H9 (cell line): ENCODE data around the gene PTPN7. TPM values are rescaled to one million over a fixed set of nuclear protein-coding genes. Genes with fewer than 3 reads are reported as not detected.

Source experiments
- DNase-seq: peaks from one replicate; pipeline ENCODE4 v3.0.0-alpha.2; 2017
- H2AFZ ChIP-seq: one replicate; pipeline ENCODE4 v1.6.1; 2013; ENCODE audit warnings: mild to moderate bottlenecking, low read length, control low read depth, moderate library complexity
- H2AK5ac ChIP-seq: 2 replicates; pipeline ENCODE4 v1.6.1; 2013; ENCODE audit warnings: low read length, control low read depth, mixed read lengths; ENCODE audit not compliant: insufficient read length
- H2BK120ac ChIP-seq: one replicate; pipeline ENCODE4 v1.6.1; 2013; ENCODE audit warnings: low read depth, mild to moderate bottlenecking, low read length, control low read depth, inconsistent platforms; ENCODE audit not compliant: poor library complexity, severe bottlenecking
- H2BK12ac ChIP-seq: 2 replicates; pipeline ENCODE4 v1.6.1; 2013; ENCODE audit warnings: low read length, control low read depth, mixed read lengths, low read depth; ENCODE audit not compliant: insufficient read length
- H2BK15ac ChIP-seq: 2 replicates; pipeline ENCODE4 v1.6.1; 2013; ENCODE audit warnings: low read depth, low read length, control low read depth
- H2BK20ac ChIP-seq: one replicate; pipeline ENCODE4 v1.6.1; 2013; ENCODE audit warnings: low read depth, mild to moderate bottlenecking, low read length, control low read depth, inconsistent platforms; ENCODE audit not compliant: poor library complexity, severe bottlenecking
- H2BK5ac ChIP-seq: 2 replicates; pipeline ENCODE4 v1.6.1; 2013; ENCODE audit warnings: low read length, control low read depth, mixed read lengths; ENCODE audit not compliant: insufficient read length
- H3K14ac ChIP-seq: 2 replicates; pipeline ENCODE4 v1.6.1; 2013; ENCODE audit warnings: low read length, control low read depth; ENCODE audit not compliant: insufficient read depth
- H3K18ac ChIP-seq: 2 replicates; pipeline ENCODE4 v1.6.1; 2013; ENCODE audit warnings: low read depth, mild to moderate bottlenecking, mixed read lengths, low read length, control low read depth; ENCODE audit not compliant: insufficient read length
- H3K23ac ChIP-seq: 2 replicates; pipeline ENCODE4 v1.6.1; 2013; ENCODE audit warnings: low read length, control low read depth, mixed read lengths, low read depth; ENCODE audit not compliant: insufficient read length
- H3K23me2 ChIP-seq: 2 replicates; pipeline ENCODE4 v1.6.1; 2013; ENCODE audit warnings: low read depth, mild to moderate bottlenecking, mixed read lengths, low read length, control low read depth; ENCODE audit not compliant: insufficient read length, poor library complexity, severe bottlenecking
- H3K27ac ChIP-seq: 2 replicates; pipeline ENCODE4 v1.5.1; 2013; ENCODE audit warnings: low read length, control low read depth, mixed read lengths, low read depth; ENCODE audit not compliant: insufficient read length
- H3K27me3 ChIP-seq: 2 replicates; pipeline ENCODE4 v1.6.1; 2013; ENCODE audit warnings: low read length, control low read depth, inconsistent platforms; ENCODE audit not compliant: insufficient read depth
- H3K4ac ChIP-seq: 2 replicates; pipeline ENCODE4 v1.6.1; 2013; ENCODE audit warnings: low read depth, mild to moderate bottlenecking, control low read depth, inconsistent platforms, low read length, moderate library complexity
- H3K4me1 ChIP-seq: 2 replicates; pipeline ENCODE4 v1.6.1; 2013; ENCODE audit warnings: low read length, control low read depth, inconsistent platforms; ENCODE audit not compliant: insufficient read depth
- H3K4me2 ChIP-seq: 2 replicates; pipeline ENCODE4 v1.6.1; 2013; ENCODE audit warnings: low read length, control low read depth, mixed read lengths; ENCODE audit not compliant: insufficient read length, insufficient read depth
- H3K56ac ChIP-seq: 2 replicates; pipeline ENCODE4 v1.6.1; 2013; ENCODE audit warnings: low read depth, mild to moderate bottlenecking, mixed read lengths, low read length, control low read depth; ENCODE audit not compliant: insufficient read length
- H3K79me1 ChIP-seq: 2 replicates; pipeline ENCODE4 v1.6.1; 2013; ENCODE audit warnings: low read depth, mild to moderate bottlenecking, moderate library complexity, low read length, control low read depth, inconsistent platforms; ENCODE audit not compliant: insufficient read depth, poor library complexity, severe bottlenecking
- H3K79me2 ChIP-seq: 2 replicates; pipeline ENCODE4 v1.6.1; 2013; ENCODE audit warnings: low read length, control low read depth, inconsistent platforms; ENCODE audit not compliant: insufficient read depth
- H3K9ac ChIP-seq: 2 replicates; pipeline ENCODE4 v1.6.1; 2013; ENCODE audit warnings: low read length, control low read depth, mixed read lengths; ENCODE audit not compliant: insufficient read length; ENCODE audit errors: extremely low read depth
- H3K9me3 ChIP-seq: one replicate; pipeline ENCODE4 v1.6.1; 2013; ENCODE audit warnings: low read depth, low read length, inconsistent platforms; ENCODE audit not compliant: control insufficient read depth
- H3T11ph ChIP-seq: one replicate; pipeline ENCODE4 v1.6.1; 2013; ENCODE audit warnings: mild to moderate bottlenecking, low read length, control low read depth, inconsistent platforms
- H4K20me1 ChIP-seq: one replicate; pipeline ENCODE4 v1.6.1; 2013; ENCODE audit not compliant: control insufficient read depth, insufficient read length, insufficient read depth
- H4K5ac ChIP-seq: 2 replicates; pipeline ENCODE4 v1.6.1; 2013; ENCODE audit warnings: low read depth, mild to moderate bottlenecking, mixed read lengths, low read length, control low read depth; ENCODE audit not compliant: insufficient read length
- H4K8ac ChIP-seq: replicated peaks from 2 replicates; pipeline ENCODE4 v1.6.1; 2013; ENCODE audit warnings: low read length, control low read depth, mixed read lengths, low read depth; ENCODE audit not compliant: insufficient read length
- H4K91ac ChIP-seq: 2 replicates; pipeline ENCODE4 v1.6.1; 2013; ENCODE audit warnings: low read depth, mild to moderate bottlenecking, moderate library complexity, mixed read lengths, low read length, control low read depth; ENCODE audit not compliant: insufficient read length
- H3K27ac Mint-ChIP-seq, 3 experiments: 2 replicates in 2 of 3; 3 replicates in 1 of 3; pipeline ENCODE4 v1.8.0; 2020 to 2021; ENCODE audit warnings: mixed read lengths in 3 of 3, mild to moderate bottlenecking in 1 of 3, moderate library complexity in 1 of 3
- H3K27me3 Mint-ChIP-seq: 2 replicates; pipeline ENCODE4 v1.8.0; 2021; ENCODE audit warnings: low read depth, mild to moderate bottlenecking, moderate library complexity, mixed read lengths
- H3K36me3 Mint-ChIP-seq, 3 experiments: 2 replicates in 2 of 3; 3 replicates in 1 of 3; pipeline ENCODE4 v1.8.0; 2020 to 2021; ENCODE audit warnings: low read depth in 3 of 3, mixed read lengths in 3 of 3; ENCODE audit not compliant: insufficient read depth in 1 of 3
- H3K4me1 Mint-ChIP-seq, 2 experiments: 2 replicates each; pipeline ENCODE4 v1.8.0; 2020; ENCODE audit warnings: mixed read lengths in 2 of 2
- H3K4me3 Mint-ChIP-seq, 2 experiments: 2 replicates in 1 of 2; 3 replicates in 1 of 2; pipeline ENCODE4 v1.8.0; 2020 to 2021; ENCODE audit warnings: mild to moderate bottlenecking in 2 of 2, mixed read lengths in 2 of 2, moderate library complexity in 1 of 2
- H3K9me3 Mint-ChIP-seq, 2 experiments: 2 replicates in 1 of 2; 3 replicates in 1 of 2; pipeline ENCODE4 v1.8.0; 2020; ENCODE audit warnings: mild to moderate bottlenecking in 2 of 2, mixed read lengths in 2 of 2, moderate library complexity in 1 of 2
- WGBS: extraction: QIAGEN DNeasy Blood & Tissue Kit; methylation state at CpG from one replicate; pipeline ENCODE4 v1.1.7; 2013; ENCODE audit warnings: missing lambda C conversion rate, low lambda C conversion rate, mixed read lengths; ENCODE audit not compliant: insufficient read length; ENCODE audit errors: extremely low coverage; 5-methylcytosine and 5-hydroxymethylcytosine counted together
- total RNA-seq: library from RNA; stranded (reverse); gene quantifications from 2 replicates; pipeline ENCODE4 v1.2.1, GENCODE V29; 2021
- TF ChIP-seq, protein P1 (sequence below): fragments of 200-600 bp; sonication (generic); conservative IDR thresholded peaks from 3 replicates; pipeline ENCODE4 v1.8.0; 2021; ENCODE audit warnings: antibody characterized with exemption, mild to moderate bottlenecking

The PTPN7 gene
- total RNA-seq, 1 experiment from 2014 or later = 0.72 TPM

DNA sequence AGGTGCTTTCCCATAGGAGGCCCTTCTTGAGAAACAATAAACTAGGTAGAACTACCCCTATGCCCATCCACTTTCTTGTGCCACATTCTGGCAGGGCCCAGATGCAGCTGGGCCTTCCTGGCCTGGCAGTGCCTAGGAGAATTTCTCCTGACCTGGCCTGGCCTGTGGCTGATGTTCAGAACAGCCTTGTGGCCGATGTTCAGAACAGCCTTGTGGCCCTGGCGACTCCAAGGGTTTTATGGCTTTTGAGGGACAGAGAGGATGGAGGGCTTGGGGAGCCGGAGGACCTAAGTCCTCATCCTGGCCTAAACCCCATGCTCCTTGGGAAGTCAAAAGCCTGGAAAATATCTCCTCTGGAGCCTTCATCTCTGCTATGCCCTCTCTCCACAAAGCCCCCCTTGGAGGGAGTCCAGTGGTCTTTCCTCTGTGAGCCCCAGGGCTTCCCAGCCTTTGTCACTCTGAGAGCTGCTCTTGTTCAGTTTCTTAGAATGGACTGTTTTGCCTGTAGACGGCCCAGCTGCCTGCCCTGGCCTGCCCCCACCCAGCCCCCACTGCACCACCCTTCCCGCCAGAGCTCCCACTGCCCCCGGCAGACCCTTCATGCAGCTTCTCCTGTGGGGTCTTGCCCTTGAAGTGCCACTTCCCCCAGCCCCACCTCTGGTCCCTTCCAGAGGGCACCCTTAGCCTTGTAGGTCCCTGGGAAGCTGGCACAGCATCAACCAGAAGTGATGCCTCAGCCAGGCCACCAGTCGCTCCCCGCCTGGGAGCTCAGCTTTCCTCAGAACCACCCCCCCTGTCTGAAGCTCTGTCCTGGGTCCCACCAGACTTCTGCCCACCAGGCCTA lies 30.7 kb downstream of the PTPN7 start:
- H3K79me2 ChIP-seq = no peaks in the 10 kb centered on the region
- H2AFZ ChIP-seq = no peak overlapping the region
- TF ChIP-seq, protein P1, sequence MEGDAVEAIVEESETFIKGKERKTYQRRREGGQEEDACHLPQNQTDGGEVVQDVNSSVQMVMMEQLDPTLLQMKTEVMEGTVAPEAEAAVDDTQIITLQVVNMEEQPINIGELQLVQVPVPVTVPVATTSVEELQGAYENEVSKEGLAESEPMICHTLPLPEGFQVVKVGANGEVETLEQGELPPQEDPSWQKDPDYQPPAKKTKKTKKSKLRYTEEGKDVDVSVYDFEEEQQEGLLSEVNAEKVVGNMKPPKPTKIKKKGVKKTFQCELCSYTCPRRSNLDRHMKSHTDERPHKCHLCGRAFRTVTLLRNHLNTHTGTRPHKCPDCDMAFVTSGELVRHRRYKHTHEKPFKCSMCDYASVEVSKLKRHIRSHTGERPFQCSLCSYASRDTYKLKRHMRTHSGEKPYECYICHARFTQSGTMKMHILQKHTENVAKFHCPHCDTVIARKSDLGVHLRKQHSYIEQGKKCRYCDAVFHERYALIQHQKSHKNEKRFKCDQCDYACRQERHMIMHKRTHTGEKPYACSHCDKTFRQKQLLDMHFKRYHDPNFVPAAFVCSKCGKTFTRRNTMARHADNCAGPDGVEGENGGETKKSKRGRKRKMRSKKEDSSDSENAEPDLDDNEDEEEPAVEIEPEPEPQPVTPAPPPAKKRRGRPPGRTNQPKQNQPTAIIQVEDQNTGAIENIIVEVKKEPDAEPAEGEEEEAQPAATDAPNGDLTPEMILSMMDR = no peak
- H3K27ac ChIP-seq = no peak overlapping the region
- no peak overlapping the region for H4K8ac ChIP-seq
- H3K79me1 ChIP-seq = no peaks in the 10 kb centered on the region
- Mint-ChIP-seq H3K9me3 (no peaks in the 10 kb centered on the region), H3K4me1 (peaks cover 4 to 8% of the 10 kb centered on the region in 2 experiments; a peak in 3 of 4 replicates), H3K27ac (no peak overlapping the region; a peak in 1 of 7 replicates), H3K27me3 (peaks cover 4% of the 10 kb centered on the region; the same call in 1 of the 2 replicates), H3K4me3 (no peak overlapping the region; a peak in 1 of 5 replicates), H3K36me3 (peaks cover 7 to 23% (median 21%) of the 10 kb centered on the region in 3 experiments; a peak in 6 of 7 replicates)
- H2BK5ac ChIP-seq = no peak overlapping the region
- no peak overlapping the region for H3K23ac ChIP-seq
- 0 out of 2 replicates have a peak, but pooled peaks cover 2% of the 10 kb centered on the region for H3K4me1 ChIP-seq
- no peak overlapping the region for H3T11ph ChIP-seq
- no peak overlapping the region for H2BK15ac ChIP-seq
- no peak overlapping the region for H2BK20ac ChIP-seq
- no CpG with 5 or more reads among the region's 8 CpGs for WGBS
- H3K9ac ChIP-seq = no peak overlapping the region
- no peak overlapping the region; the same call in 1 of the 2 replicates for H3K14ac ChIP-seq
- no peak for DNase-seq
- H4K5ac ChIP-seq = no peak overlapping the region
- no peak overlapping the region for H4K91ac ChIP-seq
- no peak overlapping the region for H2AK5ac ChIP-seq
- H3K18ac ChIP-seq = no peak overlapping the region
- H3K27me3 ChIP-seq = no peaks in the 10 kb centered on the region
- no peak overlapping the region for H2BK12ac ChIP-seq
- no peak overlapping the region for H3K56ac ChIP-seq
- no peaks in the 10 kb centered on the region for H3K23me2 ChIP-seq
- H3K4me2 ChIP-seq = no peak overlapping the region
- no peaks in the 10 kb centered on the region for H4K20me1 ChIP-seq
- H2BK120ac ChIP-seq = no peak overlapping the region
- H3K9me3 ChIP-seq = no peaks in the 10 kb centered on the region
- H3K4ac ChIP-seq = no peak overlapping the region
